ENCODE data around the gene LPA. TPM values are rescaled to one million over a fixed set of nuclear protein-coding genes. Genes with fewer than 3 reads are reported as not detected.

Gene LPA
- total and polyA plus RNA-seq, 2 of the 8 experiments (the other 6 are each of a cell fraction or from before 2014, with no cell fraction given): 0.39 TPM; not detected in 1

- TF ChIP-seq YY1 (IDR thresholded peaks at IDR 0.05; ENCODE audit: low read depth, low read length) (0 out of 2 replicates have a peak, but pooled peaks have one; percentile 11), JUND (IDR thresholded peaks at IDR 0.05; ENCODE audit: low read length) (no peak), FOSL1 (IDR thresholded peaks at IDR 0.05; ENCODE audit: insufficient read depth, low read depth, low read length) (no peak), MAFK (IDR thresholded peaks at IDR 0.05; ENCODE audit: low read depth, low read length) (no peak), SP4 (IDR thresholded peaks at IDR 0.05; ENCODE audit: low read length) (no peak), E2F6 (IDR thresholded peaks at IDR 0.05) (0 out of 2 replicates have a peak, but pooled peaks have one; percentile 27), TAF1 (IDR thresholded peaks at IDR 0.05; ENCODE audit: low read depth, low read length) (peak; percentile 59; the same call in 1 of the 2 replicates), ASH2L (IDR thresholded peaks at IDR 0.05; ENCODE audit: low read length) (peak; percentile 56), HDAC2 (IDR thresholded peaks at IDR 0.05; ENCODE audit: borderline replicate concordance in 1 of 2, low read depth in 2 of 2, low read length in 2 of 2) (peak; percentile 78 to 94; a peak in 3 of 4 replicates), HDAC6 (IDR thresholded peaks at IDR 0.05; ENCODE audit: low read depth, low read length) (no peak), RNF2 (IDR thresholded peaks at IDR 0.05; ENCODE audit: borderline replicate concordance, low read depth, low read length, missing control alignments, poor library complexity, severe bottlenecking) (no peak), CTCF (IDR thresholded peaks at IDR 0.05; ENCODE audit: control extremely low read depth in 1 of 3, insufficient read depth in 1 of 3, low read depth in 1 of 3, low read length in 3 of 3) (peak in 1 of 3 experiments; percentile 83; a peak in 2 of 4 replicates), SP1 (IDR thresholded peaks at IDR 0.05; ENCODE audit: low read depth, low read length) (no peak), EP300 (IDR thresholded peaks at IDR 0.05; ENCODE audit: borderline replicate concordance in 1 of 2, low read depth in 2 of 2, low read length in 2 of 2) (no peak), NRF1 (IDR thresholded peaks at IDR 0.05; ENCODE audit: low read depth, low read length) (no peak), BACH1 (IDR thresholded peaks at IDR 0.05; ENCODE audit: low read length) (peak; percentile 73), GTF2F1 (IDR thresholded peaks at IDR 0.05; ENCODE audit: borderline replicate concordance, low read depth, low read length) (no peak), SIX5 (IDR thresholded peaks at IDR 0.05; ENCODE audit: low read depth, low read length) (no peak), RBBP5 (IDR thresholded peaks at IDR 0.05; ENCODE audit: borderline replicate concordance, low read depth, low read length) (no peak)
Observed at GRCh38 chr6:160520043-160520904, 143.8 kb downstream of the LPA start (continued).
